Middle frontal gyrus (tissue), 1 donor: ENCODE data around the gene MACROD2.
"Not testable (repeated sequence)": the region's sequence is repeated elsewhere in the genome, so short reads cannot be mapped to it uniquely, and the experiment has no call there.

ENCODE experiments used
- DNase-seq: peaks from one replicate; pipeline ENCODE4 v3.0.0-alpha.2; 2015; ENCODE audit warnings: low spot score; ENCODE audit errors: extremely low spot score

MACROD2 gene

DNA sequence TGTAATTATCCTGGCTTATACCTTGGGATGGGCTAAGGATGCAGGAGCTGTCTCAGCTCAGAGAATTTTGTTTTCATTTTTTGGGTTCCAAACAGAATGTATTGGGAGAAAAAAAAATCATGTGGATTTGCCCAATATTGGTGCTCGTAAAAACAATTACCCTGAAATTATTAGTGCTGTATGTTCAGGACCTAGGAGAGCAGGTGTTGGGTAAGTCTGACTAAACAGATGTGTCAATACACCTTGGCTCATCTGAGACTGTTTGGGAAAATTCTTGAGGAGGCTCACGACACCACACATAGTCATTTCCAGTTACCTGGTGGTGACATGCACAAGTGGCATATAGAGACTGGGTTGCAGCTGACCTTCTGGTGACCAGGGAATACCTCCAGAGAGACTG is 1144.2 kb downstream of the MACROD2 start:
- no peak for DNase-seq

- no peak for DNase-seq
Observed at GRCh38 chr20:15140286-15140685, 1145.0 kb downstream of the MACROD2 start.

DNA sequence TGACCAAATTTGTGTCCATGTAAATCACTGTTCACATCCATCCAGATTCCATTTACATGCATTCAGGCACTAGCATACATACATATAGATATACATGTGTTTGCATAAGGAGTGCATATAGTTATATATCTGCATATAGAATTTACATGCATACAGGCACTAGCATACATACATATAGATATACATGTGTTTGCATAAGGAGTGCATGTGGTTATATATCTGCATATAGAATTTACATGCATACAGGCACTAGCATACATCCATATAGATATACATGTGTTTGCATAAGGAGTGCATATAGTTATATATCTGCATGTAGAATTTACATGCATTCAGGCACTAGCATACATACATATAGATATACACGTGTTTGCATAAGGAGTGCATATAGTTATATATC is 1145.6 kb downstream of the MACROD2 start:
- not testable (repeated sequence) for DNase-seq

DNA sequence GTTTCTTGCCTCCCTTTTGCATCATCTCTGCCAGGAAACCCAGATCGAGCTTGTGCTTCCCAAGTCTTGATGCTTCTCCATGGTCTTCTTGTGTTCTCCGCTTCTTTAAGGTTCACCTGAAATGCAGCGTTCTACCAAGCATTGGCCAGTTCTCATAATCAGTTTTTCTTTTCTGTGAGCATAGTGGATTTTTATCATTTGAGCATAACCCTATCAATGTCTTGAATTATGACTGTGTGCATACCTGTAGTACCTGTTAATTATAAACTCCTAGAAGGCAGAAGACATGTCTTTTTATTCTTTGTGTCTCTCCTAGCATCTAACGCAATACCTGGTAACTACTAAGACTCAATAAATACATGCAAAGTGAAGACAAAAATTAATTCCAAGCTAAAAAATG is 1146.5 kb downstream of the MACROD2 start:
- no peak for DNase-seq

DNA sequence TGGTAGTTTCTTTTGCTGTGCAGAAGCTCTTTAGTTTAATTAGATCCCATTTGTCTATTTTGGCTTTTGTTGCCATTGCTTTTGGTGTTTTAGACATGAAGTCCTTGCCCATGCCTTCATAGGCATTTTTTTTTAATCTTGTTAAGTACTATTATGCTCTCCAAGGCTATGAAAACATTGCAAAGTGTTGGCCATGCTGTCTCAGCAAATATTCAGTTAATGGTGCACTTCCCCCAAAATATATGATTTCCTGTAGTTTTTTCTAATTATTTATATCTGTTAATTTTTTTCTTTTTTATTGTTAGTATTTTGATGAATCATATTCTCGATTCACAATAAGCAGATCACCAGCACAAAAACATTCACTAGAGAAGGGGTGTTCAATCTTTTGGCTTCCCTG is 1148.2 kb downstream of the MACROD2 start:
- no peak for DNase-seq

- DNase-seq: no peak
Observed at GRCh38 chr20:15144916-15145315, 1149.6 kb downstream of the MACROD2 start.

DNA sequence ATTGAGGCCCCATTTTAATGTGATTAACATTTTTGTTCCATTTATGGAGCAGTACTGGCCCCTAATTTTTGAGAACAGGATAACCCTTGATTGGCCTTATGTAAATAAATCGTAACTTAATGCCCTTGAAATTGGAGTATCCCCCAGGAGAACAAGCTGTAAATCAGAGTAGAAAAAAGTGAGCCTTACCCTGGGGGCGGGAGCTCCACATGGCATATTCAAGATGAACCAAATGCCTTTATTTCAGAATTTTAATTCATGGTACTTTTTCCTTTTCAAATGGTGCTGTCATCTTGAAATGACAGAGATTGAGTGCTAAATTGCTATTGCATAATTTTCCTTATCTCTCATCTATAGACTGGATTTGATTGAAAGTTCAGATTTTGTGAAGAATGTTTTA is 1151.6 kb downstream of the MACROD2 start:
- DNase-seq: no peak

GRCh38 chr20:15154070-15154469 is 1158.8 kb downstream of the MACROD2 start:
- DNase-seq: no peak

- no peak for DNase-seq
Observed at GRCh38 chr20:15155848-15156401, 1160.6 kb downstream of the MACROD2 start.

GRCh38 chr20:15158533-15158932 is 1163.2 kb downstream of the MACROD2 start:
- no peak for DNase-seq

DNA sequence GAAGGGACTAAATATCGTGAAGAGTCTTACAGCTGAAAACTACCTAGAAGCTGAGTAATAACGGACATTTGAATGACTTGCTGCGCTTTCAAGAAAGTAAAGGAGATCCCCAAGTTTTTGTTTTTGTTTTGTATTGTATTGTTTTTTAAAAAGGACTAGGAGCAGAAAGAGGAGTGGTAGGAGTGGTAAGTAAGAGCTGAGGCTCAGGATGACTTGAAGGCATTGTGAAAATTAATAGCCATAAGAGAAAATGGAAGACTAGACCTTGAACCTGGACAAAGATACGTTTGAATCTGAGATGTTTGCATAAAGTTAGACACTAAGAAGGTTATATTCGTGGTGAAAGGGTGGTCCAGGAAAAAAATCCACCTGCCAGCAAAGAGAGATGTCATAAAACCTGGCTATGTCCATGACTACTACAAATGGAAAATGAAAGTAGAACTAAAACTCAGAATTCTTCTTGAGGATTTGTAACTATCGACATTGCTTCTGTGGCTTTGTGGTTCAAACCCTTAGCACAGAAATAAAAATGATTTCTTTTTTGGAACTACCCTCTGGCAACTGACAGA is 1166.8 kb downstream of the MACROD2 start:
- no peak for DNase-seq

GRCh38 chr20:15163632-15164031 is 1168.3 kb downstream of the MACROD2 start:
- no peak for DNase-seq

DNA sequence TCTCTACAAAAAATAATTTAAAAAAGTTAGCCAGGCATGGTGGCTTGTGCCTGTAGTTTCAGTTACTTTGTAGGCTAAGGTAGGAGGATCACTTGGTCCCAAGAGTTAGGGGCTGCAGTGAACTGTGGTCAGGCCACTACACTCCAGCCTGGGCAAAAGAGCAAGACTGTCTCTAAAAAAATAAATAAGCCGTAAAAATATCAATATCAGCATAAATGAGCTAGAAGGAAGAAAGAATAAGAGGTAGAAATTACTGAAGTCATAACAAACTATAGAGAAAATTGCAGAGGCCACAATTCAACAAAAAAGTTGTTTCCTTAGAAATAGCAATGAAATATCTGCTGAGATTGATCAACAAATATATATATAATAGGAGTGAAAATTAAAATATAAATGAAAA is 1169.4 kb downstream of the MACROD2 start:
- DNase-seq: no peak

GRCh38 chr20:15166744-15167143 is 1171.4 kb downstream of the MACROD2 start:
- DNase-seq: no peak

GRCh38 chr20:15171016-15171415 is 1175.7 kb downstream of the MACROD2 start:
- DNase-seq: no peak

DNA sequence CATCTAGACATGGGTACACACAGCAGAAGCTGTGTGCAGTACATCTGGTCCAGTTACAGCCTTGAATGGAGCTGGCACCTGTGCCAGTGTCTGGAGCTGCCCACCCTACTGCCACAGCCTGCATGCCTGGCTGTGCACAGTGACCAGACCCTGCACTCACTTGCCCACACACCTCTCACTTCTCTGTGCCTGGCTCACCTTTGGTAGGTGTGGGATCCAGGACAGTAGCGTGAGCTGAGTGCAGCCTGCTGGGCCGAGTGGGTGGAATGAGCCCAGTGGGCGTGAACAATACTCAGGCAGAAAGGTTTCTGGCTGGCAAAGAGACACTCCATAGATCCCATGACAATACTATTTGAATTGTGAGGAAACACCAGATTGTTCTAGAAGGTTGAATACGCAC is 1181.6 kb downstream of the MACROD2 start:
- DNase-seq: no peak

- DNase-seq: no peak
Observed at GRCh38 chr20:15178581-15178980, 1183.3 kb downstream of the MACROD2 start.

DNA sequence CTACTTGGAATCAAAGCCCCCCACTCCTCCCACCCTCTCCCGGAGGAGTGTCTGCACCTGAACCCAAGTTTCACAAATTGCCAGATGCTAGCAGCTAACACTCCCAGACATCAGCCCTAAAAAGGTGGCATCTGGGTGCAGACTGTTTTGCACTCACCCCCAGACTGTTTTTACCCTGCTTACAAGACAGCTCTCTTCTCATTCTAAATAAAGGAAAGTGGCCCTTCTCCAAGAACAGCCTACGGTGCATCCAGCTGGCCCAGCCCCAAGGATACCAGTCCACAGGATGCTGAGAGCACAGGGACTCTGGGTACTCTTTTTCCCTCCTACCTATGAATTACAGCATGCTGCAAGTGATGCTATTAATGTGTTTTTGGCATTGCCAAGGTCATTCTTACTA is 1184.1 kb downstream of the MACROD2 start:
- peak; percentile 34 for DNase-seq

DNA sequence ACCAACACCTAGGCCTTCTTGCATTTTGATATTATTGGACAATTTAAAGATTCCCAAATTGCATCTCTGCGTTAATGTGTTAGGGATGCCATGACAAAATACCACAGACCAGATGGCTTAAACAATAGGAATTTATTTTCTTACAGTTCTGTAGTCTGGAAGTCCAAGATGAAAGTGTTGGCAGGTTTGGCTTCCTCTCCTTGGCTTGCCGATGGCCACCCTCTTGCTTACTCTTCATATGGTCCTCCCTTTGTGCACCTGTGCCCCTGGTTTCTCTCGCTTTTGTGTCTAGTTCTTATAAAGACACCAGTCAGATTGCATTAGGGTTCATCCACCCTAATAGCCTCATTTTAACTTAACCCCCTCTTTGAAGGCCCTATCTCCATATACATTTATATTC is 1184.5 kb downstream of the MACROD2 start:
- no peak for DNase-seq

- DNase-seq: no peak
Observed at GRCh38 chr20:15185322-15185721, 1190.0 kb downstream of the MACROD2 start.

DNA sequence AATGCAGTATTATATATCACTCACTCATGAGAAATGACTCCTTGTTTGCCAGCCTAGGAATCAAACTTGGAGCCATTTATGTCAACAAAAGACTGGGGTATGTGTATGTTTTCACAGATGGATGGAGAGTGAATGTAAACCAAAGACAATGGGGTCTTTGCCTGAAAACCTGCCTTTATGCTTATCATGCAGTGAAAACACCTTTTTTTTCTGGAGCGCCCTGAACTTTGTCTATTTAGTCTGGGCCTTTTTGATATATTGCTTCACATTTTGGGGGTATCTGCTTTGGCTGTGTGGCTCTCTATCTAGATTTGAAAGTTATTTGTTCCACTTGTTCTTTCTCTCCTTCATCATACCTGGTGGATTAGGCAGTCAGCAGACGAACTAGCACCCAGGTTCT is 1190.6 kb downstream of the MACROD2 start:
- DNase-seq: no peak

- DNase-seq: no peak
Observed at GRCh38 chr20:15187612-15188011, 1192.3 kb downstream of the MACROD2 start.

DNA sequence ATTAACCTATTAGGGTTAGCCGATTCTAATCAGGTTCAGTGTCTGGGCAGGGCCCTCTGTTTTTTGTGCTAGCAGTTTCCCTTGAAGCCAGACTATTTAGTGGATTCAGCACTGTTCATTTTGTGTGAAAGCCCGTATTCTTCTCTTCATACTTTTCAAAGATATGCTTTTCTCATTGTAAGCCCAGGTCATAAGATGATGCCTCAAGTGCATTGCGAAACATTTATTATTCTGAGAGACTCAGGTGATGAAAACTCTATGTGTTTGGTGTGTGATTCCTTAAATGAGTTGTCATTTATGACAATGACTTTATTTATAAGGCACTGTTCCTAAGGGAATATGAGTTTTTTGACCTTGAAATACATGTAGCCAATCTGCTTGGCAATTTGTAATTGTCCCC is 1193.1 kb downstream of the MACROD2 start:
- no peak for DNase-seq
